Heart right ventricle (tissue), 16 donors: Measurements from ENCODE around the gene OGFOD2. TPM values are rescaled to one million over a fixed set of nuclear protein-coding genes. Genes with fewer than 3 reads are reported as not detected.
A peak's percentile ranks its signal among the peaks of the same experiment; 100 is the strongest.

Experiments
- ATAC-seq, 8 donors: fragments of 200-7000 bp; cut with Tn5 transposase; one replicate each; pipeline ENCODE4 v1.9.1; 2020; ENCODE audit warnings: mild to moderate bottlenecking in 8 of 8, moderate library complexity in 8 of 8, moderate number of reproducible peaks in 1 of 8
- DNase-seq, 2 donors: peaks; one replicate each; pipeline ENCODE4 v3.0.0-alpha.2; 2020
- H3K27ac ChIP-seq, 10 donors: fragments of 200-600 bp; sonication (generic) in 2 of 10; one replicate each; pipeline versions ENCODE4 v1.5.0 to v1.8.0; 2020 to 2022; ENCODE audit warnings: mild to moderate bottlenecking in 3 of 10
- H3K27me3 ChIP-seq, 7 donors: fragments of 200-600 bp; one replicate each; pipeline ENCODE4 v1.8.0; 2021 to 2022; ENCODE audit warnings: mild to moderate bottlenecking in 2 of 7
- H3K36me3 ChIP-seq, 9 donors: fragments of 200-600 bp; sonication (generic) in 1 of 9; one replicate each; pipeline versions ENCODE4 v1.5.0 to v1.8.0; 2020 to 2022; ENCODE audit warnings: mild to moderate bottlenecking in 2 of 9
- H3K4me1 ChIP-seq, 9 donors: fragments of 200-600 bp; sonication (generic) in 1 of 9; one replicate each; pipeline versions ENCODE4 v1.5.0 to v1.8.0; 2020 to 2022; ENCODE audit warnings: mild to moderate bottlenecking in 4 of 9
- H3K4me3 ChIP-seq, 10 donors: fragments of 200-600 bp; sonication (generic) in 2 of 10; one replicate each; pipeline versions ENCODE4 v1.5.0 to v1.8.0; 2020 to 2022; ENCODE audit warnings: mild to moderate bottlenecking in 7 of 10, moderate library complexity in 2 of 10
- H3K9me3 ChIP-seq, 11 donors: fragments of 200-600 bp in 10 of 11; sonication (generic) in 2 of 11; one replicate each; pipeline versions ENCODE4 v1.5.0 to v1.8.0; 2013 to 2022; ENCODE audit warnings: mild to moderate bottlenecking in 2 of 11, control low read depth in 1 of 11, moderate library complexity in 1 of 11
- whole genome bisulfite sequencing, 2 donors: extraction: QIAGEN DNeasy Blood & Tissue Kit; methylation state at CpG; one replicate each; pipeline ENCODE4 v1.1.7; 2013; ENCODE audit warnings: inconsistent platforms in 1 of 2; 5-methylcytosine and 5-hydroxymethylcytosine counted together
- intact Hi-C, 10 donors: fragments of 100-400 bp; cut with DNase I; formaldehyde crosslinking; loops; one replicate each; pipeline versions ENCODE4 v1.11.1 to v1.14.2; 2022
- polyA plus RNA-seq, 2 donors: library from polyadenylated mRNA; stranded (reverse); fragments of 200-250 nt; gene quantifications; one replicate each; pipeline ENCODE4 v1.2.3, GENCODE V29; 2013
- total RNA-seq, 10 donors: library from RNA; stranded (reverse); fragmentation: NEBNext Ultra II Directional in 3 of 10; extraction: Animal tissue kit (Norgen Biotek cat#: 25700) in 3 of 10; gene quantifications; one replicate each; pipeline versions ENCODE4 v1.2.1 to v1.2.4, GENCODE V29; 2021 to 2023
- TF ChIP-seq, protein P1 (sequence below), 9 donors: fragments of 200-600 bp; sonication (generic) in 2 of 9; IDR thresholded peaks; one replicate each; pipeline versions ENCODE4 v1.5.0 to v1.8.0; 2021 to 2022; ENCODE audit warnings: antibody characterized with exemption in 9 of 9, mild to moderate bottlenecking in 5 of 9, moderate library complexity in 1 of 9
- donor health status: Arrhythmogenic right ventricular cardiomyopathy.
- donor health status: ischemic (EF 13 %, LVEDD 7.1; RV severe dilation, severe dysfunction).
- donor health status: healthy with polysubstance abuse.
- donor health status: DM: no; HTN: yes; CAD: no.
- donor health status: DM: no; HTN: no; CAD: no.
- donor health status: ischemic (EF 25% LVEDD 6.9; RV normal size, moderate dysfunction).
- donor health status: ischemic (EF 25% LVEDD 5.7; RV mildly dilated, moderate dysfunction).
- donor health status: healthy.
- donor health status: DM: yes; HTN: yes; CAD: no.
- donor health status: Ischemic cardiomyopathy.
- donor health status: ischemic (EF 35%, LVEDD 5.7; RV mildly dilated, moderate dysfunction).
- donor health status: nonischemic (EF 11% LVEDD 7.7; RV severe dilation, severe dysfunction).
- donor health status: DM: yes; HTN: yes; CAD: no.
- donor health status: PGD.
- donor health status: ischemic (EF 29% LVEDD 5.4; RV normal size, mild dysfunction).
- donor health status: nonischemic (EF 23%, LVEDD 6.1; RV moderate dilation, normal function).

OGFOD2 gene
- total and polyA plus RNA-seq, 12 donors = 10.6 to 17.1 (median 12.0) TPM

DNA sequence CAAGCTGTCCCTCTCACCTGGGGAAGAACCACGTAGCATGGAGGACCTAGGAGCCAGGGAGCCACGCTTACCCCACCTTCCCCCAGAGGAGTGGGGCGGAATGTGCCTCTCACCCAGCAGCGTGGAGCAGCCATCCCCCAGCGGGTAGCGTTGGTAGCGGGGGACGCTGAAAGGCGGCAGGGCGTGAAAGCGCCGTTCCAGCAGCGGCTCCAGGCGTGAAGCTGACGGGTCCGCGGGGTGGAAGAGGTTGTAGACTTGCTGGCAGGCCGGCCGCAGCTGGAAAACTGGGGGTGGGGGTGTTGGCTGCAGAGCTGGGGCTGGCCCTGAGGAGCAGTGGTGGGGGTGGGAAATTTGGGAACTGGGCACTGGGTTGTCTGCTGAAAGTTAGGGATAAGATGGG, 17.3 kb downstream of the OGFOD2 start:
- Histone ChIP-seq H3K27ac (no peak overlapping the region), H3K9me3 (no peaks in the 10 kb centered on the region), H3K27me3 (no peaks in the 10 kb centered on the region), H3K4me1 (peaks cover 0 to 15% (median 9%) of the 10 kb centered on the region in 9 donors), H3K36me3 (peaks cover 0 to 96% (median 8%) of the 10 kb centered on the region in 9 donors), H3K4me3 (no peak overlapping the region)
- no peak for DNase-seq
- ATAC-seq = no peak
- intact Hi-C loops = no loop called here
- TF ChIP-seq, protein P1, sequence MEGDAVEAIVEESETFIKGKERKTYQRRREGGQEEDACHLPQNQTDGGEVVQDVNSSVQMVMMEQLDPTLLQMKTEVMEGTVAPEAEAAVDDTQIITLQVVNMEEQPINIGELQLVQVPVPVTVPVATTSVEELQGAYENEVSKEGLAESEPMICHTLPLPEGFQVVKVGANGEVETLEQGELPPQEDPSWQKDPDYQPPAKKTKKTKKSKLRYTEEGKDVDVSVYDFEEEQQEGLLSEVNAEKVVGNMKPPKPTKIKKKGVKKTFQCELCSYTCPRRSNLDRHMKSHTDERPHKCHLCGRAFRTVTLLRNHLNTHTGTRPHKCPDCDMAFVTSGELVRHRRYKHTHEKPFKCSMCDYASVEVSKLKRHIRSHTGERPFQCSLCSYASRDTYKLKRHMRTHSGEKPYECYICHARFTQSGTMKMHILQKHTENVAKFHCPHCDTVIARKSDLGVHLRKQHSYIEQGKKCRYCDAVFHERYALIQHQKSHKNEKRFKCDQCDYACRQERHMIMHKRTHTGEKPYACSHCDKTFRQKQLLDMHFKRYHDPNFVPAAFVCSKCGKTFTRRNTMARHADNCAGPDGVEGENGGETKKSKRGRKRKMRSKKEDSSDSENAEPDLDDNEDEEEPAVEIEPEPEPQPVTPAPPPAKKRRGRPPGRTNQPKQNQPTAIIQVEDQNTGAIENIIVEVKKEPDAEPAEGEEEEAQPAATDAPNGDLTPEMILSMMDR (IDR thresholded peaks at IDR 0.05) = no peak
- WGBS, 2 donors = 80 to 81% methylated on average over 19 of the region's 19 CpGs

DNA sequence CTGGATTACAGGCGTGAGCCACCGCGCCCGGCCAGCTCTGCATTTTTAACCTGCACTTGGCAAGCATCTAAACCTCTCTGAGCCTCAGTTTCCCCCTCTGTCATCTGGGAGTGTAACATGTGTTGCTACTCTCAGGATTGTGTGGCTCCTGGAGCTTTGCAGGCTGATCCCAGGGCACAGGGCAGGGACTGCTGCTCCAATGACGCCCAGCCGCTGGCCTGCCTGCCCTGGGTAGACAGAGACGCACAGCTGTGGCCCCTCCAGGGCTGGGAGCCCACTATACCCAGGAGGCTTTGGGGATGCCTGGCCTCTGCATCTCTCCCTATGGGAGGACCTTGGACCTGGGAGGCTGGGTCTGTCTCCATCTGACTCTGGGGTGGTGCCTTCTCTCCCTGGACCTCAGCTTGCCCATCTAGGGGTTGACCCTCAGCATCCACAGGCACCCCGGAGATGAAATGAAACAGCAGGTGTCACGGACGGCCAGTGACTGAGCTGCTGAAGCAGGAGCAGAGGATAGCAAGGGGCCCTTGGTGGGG, 19.2 kb downstream of the OGFOD2 start:
- Histone ChIP-seq H3K27ac (no peak overlapping the region), H3K4me1 (peaks cover 0 to 15% (median 9%) of the 10 kb centered on the region in 9 donors), H3K9me3 (no peaks in the 10 kb centered on the region), H3K36me3 (peaks cover 0 to 93% (median 6%) of the 10 kb centered on the region in 9 donors), H3K27me3 (no peaks in the 10 kb centered on the region), H3K4me3 (no peak overlapping the region)
- 95% methylated on average over 10 of the region's 10 CpGs for WGBS, 2 donors
- DNase-seq = no peak
- ATAC-seq = no peak
- TF ChIP-seq, protein P1 (IDR thresholded peaks at IDR 0.05) = no peak
- intact Hi-C loops = no loop called here

DNA sequence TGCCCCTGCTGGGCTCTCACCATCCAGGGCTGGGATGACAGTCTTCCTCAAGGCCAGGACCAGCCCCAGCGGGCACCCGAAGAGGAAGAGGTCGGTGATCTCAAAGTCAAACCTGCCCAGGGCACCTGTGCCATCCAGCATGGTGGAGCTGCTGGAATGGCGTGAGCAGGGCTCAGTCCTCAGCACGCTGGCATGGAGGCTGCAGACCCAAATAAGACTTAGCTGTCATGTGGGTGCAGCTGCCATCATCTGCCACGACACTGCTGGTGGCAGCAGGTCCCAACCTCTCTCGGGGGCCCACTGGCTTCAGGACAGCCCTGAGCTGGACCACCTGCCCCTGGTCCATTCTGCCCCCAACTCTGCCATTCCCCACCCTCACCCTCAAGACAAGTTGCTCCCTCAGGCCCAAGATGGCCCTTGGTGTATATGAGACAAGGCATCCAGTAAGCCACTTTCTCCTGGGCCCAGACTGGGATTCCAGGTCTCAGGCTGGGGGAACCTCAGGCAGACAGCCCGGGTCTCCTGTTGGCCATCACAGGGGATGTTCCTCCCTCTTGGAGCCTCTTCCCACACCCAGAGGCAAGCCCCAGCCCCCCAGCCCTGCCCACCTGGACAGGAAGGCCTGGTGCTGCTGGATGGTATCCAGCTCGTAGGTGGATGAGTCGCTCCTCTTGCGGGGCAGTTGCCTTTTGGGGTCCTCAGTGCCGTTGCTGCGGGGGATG, 19.9 kb downstream of the OGFOD2 start:
- DNase-seq (no peak), ATAC-seq (no peak)
- 87 to 89% methylated on average over 13 of the region's 13 CpGs for WGBS, 2 donors
- intact Hi-C loops = no loop called here
- H3K4me1 ChIP-seq = peaks cover 0 to 15% (median 9%) of the 10 kb centered on the region in 9 donors
- TF ChIP-seq, protein P1 (IDR thresholded peaks at IDR 0.05) = no peak
- no peak overlapping the region for H3K27ac ChIP-seq
- peaks cover 0 to 93% (median 5%) of the 10 kb centered on the region in 9 donors for H3K36me3 ChIP-seq
- no peak overlapping the region for H3K4me3 ChIP-seq
- no peaks in the 10 kb centered on the region for H3K9me3 ChIP-seq
- H3K27me3 ChIP-seq = no peaks in the 10 kb centered on the region

DNA sequence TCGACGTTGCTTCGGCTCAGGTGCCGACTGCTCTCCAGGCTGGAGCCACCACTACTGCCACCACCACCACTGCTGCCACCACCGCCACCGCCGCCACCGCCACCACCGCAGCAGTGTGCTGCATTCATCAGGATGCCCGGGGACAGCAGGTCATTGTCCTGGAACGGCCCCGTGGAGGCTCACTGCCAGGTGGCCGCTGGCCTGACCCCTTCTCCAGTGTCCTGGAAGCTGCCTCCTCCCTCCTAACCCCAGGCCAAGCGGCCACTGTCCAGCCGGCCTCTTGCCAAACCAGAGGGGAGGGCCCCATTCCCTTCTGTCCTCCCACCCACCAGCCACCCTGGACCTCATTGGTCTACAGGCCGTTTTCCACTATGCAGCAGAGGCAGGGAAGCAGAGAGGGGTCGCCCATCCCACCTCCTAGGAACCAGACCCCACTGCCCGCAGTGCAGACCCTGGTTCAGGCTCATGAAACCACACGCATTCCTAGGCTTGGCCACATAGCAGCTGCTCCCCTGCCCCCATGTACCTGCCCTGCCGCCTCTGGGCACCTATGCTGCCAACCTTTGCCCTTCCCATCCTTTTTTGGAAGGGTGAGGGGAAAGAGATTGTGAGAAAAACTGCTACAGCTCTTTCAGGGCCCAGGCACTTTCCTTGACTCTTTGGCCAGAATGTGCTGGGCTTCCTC, 20.6 kb downstream of the OGFOD2 start:
- H3K27ac ChIP-seq = no peak overlapping the region
- H3K9me3 ChIP-seq = no peaks in the 10 kb centered on the region
- intact Hi-C loops = no loop called here
- H3K4me1 ChIP-seq = peaks cover 0 to 15% (median 9%) of the 10 kb centered on the region in 9 donors
- H3K36me3 ChIP-seq = peaks cover 0 to 93% (median 6%) of the 10 kb centered on the region in 9 donors
- no peaks in the 10 kb centered on the region for H3K27me3 ChIP-seq
- peak; percentile 44 to 68 for DNase-seq
- ATAC-seq = peak in 7 of 8 donors; percentile 18 to 84 (median 50)
- TF ChIP-seq, protein P1 (IDR thresholded peaks at IDR 0.05) = no peak
- H3K4me3 ChIP-seq = no peak overlapping the region
- 72 to 74% methylated on average over 20 of the region's 20 CpGs for WGBS, 2 donors
